Naive thymus-derived CD8-positive, alpha-beta T cell (primary cell): ENCODE data around the gene TXNDC17. TPM values are rescaled to one million over a fixed set of nuclear protein-coding genes. Genes with fewer than 3 reads are reported as not detected.
"Not testable (repeated sequence)": the region's sequence is repeated elsewhere in the genome, so short reads cannot be mapped to it uniquely, and the experiment has no call there.

Experiments
- ATAC-seq, 2 donors: fragments of 150-1000 bp; cut with Tn5 transposase in 1 of 2; sonication (Bioruptor Pico), chemical (Tn5 transposase) in 1 of 2; 1 replicate in 1 of 2; 2 replicates in 1 of 2; pipeline ENCODE4 v1.10.0; 2021; ENCODE audit warnings: mild to moderate bottlenecking in 2 of 2, moderate library complexity in 2 of 2
- POLR2A ChIA-PET: fragments of 350-600 bp; sonication (Branson Sonifier 250); formaldehyde crosslinking; loops from one replicate; lab custom pipeline; 2021; ENCODE audit warnings: antibody characterized with exemption; lab: Charles Lee
- DNase-seq, 10 donors: peaks; one replicate each; pipeline versions ENCODE4 v3.0.0 to v3.0.0-alpha.2; 2020 to 2022
- H3K27ac Mint-ChIP-seq, 10 donors: one replicate each; pipeline ENCODE4 v1.8.0; 2020 to 2022; ENCODE audit warnings: mild to moderate bottlenecking in 10 of 10, mixed read lengths in 10 of 10, moderate library complexity in 4 of 10, inconsistent platforms in 1 of 10
- H3K27me3 Mint-ChIP-seq, 5 donors: one replicate each; pipeline ENCODE4 v1.8.0; 2021 to 2022; ENCODE audit warnings: mixed read lengths in 5 of 5
- H3K36me3 Mint-ChIP-seq, 3 donors: one replicate each; pipeline ENCODE4 v1.8.0; 2020 to 2022; ENCODE audit warnings: mixed read lengths in 3 of 3, mild to moderate bottlenecking in 2 of 3, inconsistent platforms in 1 of 3
- H3K4me1 Mint-ChIP-seq, 4 donors: one replicate each; pipeline ENCODE4 v1.8.0; 2021 to 2022; ENCODE audit warnings: mixed read lengths in 4 of 4
- H3K4me3 Mint-ChIP-seq, 10 donors: one replicate each; pipeline ENCODE4 v1.8.0; 2020 to 2022; ENCODE audit warnings: mild to moderate bottlenecking in 10 of 10, mixed read lengths in 10 of 10, moderate library complexity in 6 of 10, inconsistent platforms in 1 of 10
- H3K9me3 Mint-ChIP-seq, 9 donors: one replicate each; pipeline ENCODE4 v1.8.0; 2020 to 2022; ENCODE audit warnings: mixed read lengths in 9 of 9, mild to moderate bottlenecking in 3 of 9, inconsistent platforms in 1 of 9, moderate library complexity in 1 of 9
- polyA plus RNA-seq, 3 donors: library from polyadenylated mRNA; unstranded; fragments of 300-500 nt; fragmentation: Illumina TruSeq; gene quantifications; one replicate each; pipeline ENCODE4 v1.2.3, GENCODE V29; 2021
- total RNA-seq, 8 experiments: library from RNA in 2 of 8; stranded (reverse) in 2 of 8; gene quantifications; one replicate each; pipeline ENCODE4 v1.2.3 and lab custom pipeline; 2021 to 2026

TXNDC17 gene
- total and polyA plus RNA-seq, 5 experiments from 2014 or later = 17.2 to 73.5 (median 48.7) TPM

- peaks cover 25 to 71% (median 64%) of the 10 kb centered on the region in 4 donors for H3K4me1 Mint-ChIP-seq
- peak overlapping the region in 9 of 10 donors; percentile 37 to 97 (median 79) for H3K4me3 Mint-ChIP-seq
- POLR2A ChIA-PET = no interaction called here
- no peaks in the 10 kb centered on the region for H3K9me3 Mint-ChIP-seq
- peak overlapping the region in 5 of 10 donors; percentile 14 to 92 (median 66) for H3K27ac Mint-ChIP-seq
- no peak for ATAC-seq
- DNase-seq = no peak
- H3K36me3 Mint-ChIP-seq = peaks cover 0 to 2% (median under 1%) of the 10 kb centered on the region in 3 donors
- peaks cover 0 to 17% (median 0%) of the 10 kb centered on the region in 5 donors for H3K27me3 Mint-ChIP-seq
Measured at GRCh38 chr17:6654841-6655731, 14.2 kb downstream of the TXNDC17 start.

GRCh38 chr17:6655732-6656361, 15.0 kb downstream of the TXNDC17 start:
- H3K9me3 Mint-ChIP-seq, DNase-seq, H3K36me3 Mint-ChIP-seq, ATAC-seq, POLR2A ChIA-PET: not testable (repeated sequence)
- peaks cover 28 to 72% (median 65%) of the 10 kb centered on the region in 4 donors for H3K4me1 Mint-ChIP-seq
- peaks cover 0 to 17% (median 0%) of the 10 kb centered on the region in 5 donors for H3K27me3 Mint-ChIP-seq
- peak overlapping the region in 7 of 10 donors; percentile 14 to 89 (median 81) for H3K27ac Mint-ChIP-seq
- H3K4me3 Mint-ChIP-seq = peak overlapping the region; percentile 80 to 97 (median 83)

- H3K9me3 Mint-ChIP-seq, H3K36me3 Mint-ChIP-seq: not testable (repeated sequence)
- ATAC-seq (peak; percentile 90 to 94), DNase-seq (peak; percentile 33 to 82 (median 62))
- Mint-ChIP-seq H3K27me3 (peaks cover 0 to 15% (median 0%) of the 10 kb centered on the region in 5 donors), H3K27ac (peak overlapping the region; percentile 77 to 96 (median 92)), H3K4me3 (peak overlapping the region; percentile 85 to 97 (median 92)), H3K4me1 (peaks cover 33 to 74% (median 66%) of the 10 kb centered on the region in 4 donors)
- POLR2A ChIA-PET = interaction anchor here (0.9 to 1.2 kb wide), 2 partner anchors 15 to 16 kb away, joined by 3 to 15 read pairs; partner anchors contain the start of genes KIAA0753 and TXNDC17
Measured at GRCh38 chr17:6656797-6657632, 16.2 kb downstream of the TXNDC17 start.

GRCh38 chr17:6657633-6658287, 16.9 kb downstream of the TXNDC17 start:
- POLR2A ChIA-PET = interaction anchor here (0.9 to 1.2 kb wide), 2 partner anchors 16 to 17 kb away, joined by 3 to 15 read pairs; partner anchors contain the start of genes KIAA0753 and TXNDC17
- peaks cover 33 to 72% (median 61%) of the 10 kb centered on the region in 4 donors for H3K4me1 Mint-ChIP-seq
- ATAC-seq (no peak), DNase-seq (no peak)
- H3K27me3 Mint-ChIP-seq = peaks cover 0 to 15% (median 0%) of the 10 kb centered on the region in 5 donors
- peaks cover 0 to 13% (median 0%) of the 10 kb centered on the region in 3 donors for H3K36me3 Mint-ChIP-seq
- no peaks in the 10 kb centered on the region for H3K9me3 Mint-ChIP-seq
- peak overlapping the region; percentile 77 to 96 (median 92) for H3K27ac Mint-ChIP-seq
- peak overlapping the region; percentile 85 to 97 (median 92) for H3K4me3 Mint-ChIP-seq

GRCh38 chr17:6658411-6658810, 17.6 kb downstream of the TXNDC17 start:
- H3K27me3 Mint-ChIP-seq = peaks cover 0 to 14% (median 0%) of the 10 kb centered on the region in 5 donors
- DNase-seq, H3K9me3 Mint-ChIP-seq, ATAC-seq, POLR2A ChIA-PET: not testable (repeated sequence)
- H3K4me1 Mint-ChIP-seq = peaks cover 31 to 68% (median 55%) of the 10 kb centered on the region in 4 donors
- H3K36me3 Mint-ChIP-seq = peaks cover 0 to 15% (median 0%) of the 10 kb centered on the region in 3 donors
- H3K27ac Mint-ChIP-seq = peak overlapping the region in 4 of 10 donors; percentile 7 to 93 (median 46)
- peak overlapping the region in 9 of 10 donors; percentile 23 to 97 (median 89) for H3K4me3 Mint-ChIP-seq

GRCh38 chr17:6660101-6660500, 19.2 kb downstream of the TXNDC17 start:
- Mint-ChIP-seq H3K27ac (peak overlapping the region in 6 of 10 donors; percentile 45 to 84 (median 62)), H3K4me3 (peak overlapping the region in 3 of 10 donors; percentile 22 to 76 (median 24)), H3K36me3 (peaks cover 0 to 18% (median 0%) of the 10 kb centered on the region in 3 donors), H3K9me3 (no peaks in the 10 kb centered on the region), H3K27me3 (peaks cover 0 to 7% (median 0%) of the 10 kb centered on the region in 5 donors), H3K4me1 (peaks cover 29 to 55% (median 43%) of the 10 kb centered on the region in 4 donors)
- no peak for ATAC-seq
- no peak for DNase-seq
- POLR2A ChIA-PET = interaction anchor here (1.1 kb wide), 1 partner anchor 9 kb away, joined by 3 read pairs; the partner anchor contains the start of genes C17orf100 and MED31

GRCh38 chr17:6660805-6661463, 20.1 kb downstream of the TXNDC17 start:
- ATAC-seq = no peak
- H3K27ac Mint-ChIP-seq = peak overlapping the region in 7 of 10 donors; percentile 11 to 84 (median 66)
- H3K4me3 Mint-ChIP-seq = peak overlapping the region in 6 of 10 donors; percentile 19 to 76 (median 48)
- no peak for DNase-seq
- peaks cover 0 to 19% (median 0%) of the 10 kb centered on the region in 3 donors for H3K36me3 Mint-ChIP-seq
- POLR2A ChIA-PET = no interaction called here
- no peaks in the 10 kb centered on the region for H3K9me3 Mint-ChIP-seq
- peaks cover 29 to 49% (median 38%) of the 10 kb centered on the region in 4 donors for H3K4me1 Mint-ChIP-seq
- peaks cover 0 to 2% (median 0%) of the 10 kb centered on the region in 5 donors for H3K27me3 Mint-ChIP-seq

GRCh38 chr17:6661464-6661848, 20.6 kb downstream of the TXNDC17 start:
- POLR2A ChIA-PET = no interaction called here

GRCh38 chr17:6663200-6663599, 22.3 kb downstream of the TXNDC17 start:
- H3K9me3 Mint-ChIP-seq, H3K4me3 Mint-ChIP-seq, ATAC-seq, H3K27ac Mint-ChIP-seq, POLR2A ChIA-PET, DNase-seq, H3K27me3 Mint-ChIP-seq: not testable (repeated sequence)
- Mint-ChIP-seq H3K4me1 (peaks cover 24 to 41% (median 32%) of the 10 kb centered on the region in 4 donors), H3K36me3 (peaks cover 0 to 22% (median 0%) of the 10 kb centered on the region in 3 donors)

More at GRCh38 chr17:6661464-6661848, 20.6 kb downstream of the TXNDC17 start:
- Mint-ChIP-seq H3K27me3 (peaks cover 0 to 2% (median 0%) of the 10 kb centered on the region in 5 donors), H3K27ac (peak overlapping the region in 5 of 10 donors; percentile 46 to 66 (median 48)), H3K4me1 (peaks cover 28 to 49% (median 36%) of the 10 kb centered on the region in 4 donors), H3K4me3 (peak overlapping the region in 3 of 10 donors; percentile 24 to 76 (median 24)), H3K36me3 (peaks cover 0 to 19% (median 0%) of the 10 kb centered on the region in 3 donors), H3K9me3 (no peaks in the 10 kb centered on the region)
- DNase-seq (no peak), ATAC-seq (no peak)

GRCh38 chr17:6666077-6666521, 25.2 kb downstream of the TXNDC17 start:
- H3K27me3 Mint-ChIP-seq = no peaks in the 10 kb centered on the region
- no peak overlapping the region for H3K4me3 Mint-ChIP-seq
- peaks cover 0 to 22% (median 0%) of the 10 kb centered on the region in 3 donors for H3K36me3 Mint-ChIP-seq
- H3K27ac Mint-ChIP-seq = peak overlapping the region in 1 of 10 donors; percentile 67
- H3K4me1 Mint-ChIP-seq = peaks cover 16 to 22% (median 20%) of the 10 kb centered on the region in 4 donors
- peak; percentile 53 to 69 for ATAC-seq
- POLR2A ChIA-PET = no interaction called here
- DNase-seq = peak in 4 of 10 donors; percentile 25 to 35 (median 29)
- H3K9me3 Mint-ChIP-seq = no peaks in the 10 kb centered on the region
